Measurements from ENCODE around the gene CREBBP.
A peak's percentile ranks its signal among the peaks of the same experiment; 100 is the strongest.

CREBBP gene

GRCh38 chr16:3846595-3847091 is 33.9 kb downstream of the CREBBP start:
- H3K4me3 ChIP-seq (ENCODE audit: control insufficient read depth, low read depth, low read length) = no peak overlapping the region
- no peak for DNase-seq (ENCODE audit: low read depth)
- TF ChIP-seq CTCF (conservative IDR thresholded peaks at IDR 0.05; ENCODE audit: control insufficient read depth, insufficient read depth, low read depth, low read length) = no peak

GRCh38 chr16:3846087-3846486 is 34.4 kb downstream of the CREBBP start:
- DNase-seq (ENCODE audit: low read depth) = no peak
- no peak for TF ChIP-seq CTCF (conservative IDR thresholded peaks at IDR 0.05; ENCODE audit: control insufficient read depth, insufficient read depth, low read depth, low read length)
- no peak overlapping the region for H3K4me3 ChIP-seq (ENCODE audit: control insufficient read depth, low read depth, low read length)

GRCh38 chr16:3842994-3843393 is 37.5 kb downstream of the CREBBP start:
- DNase-seq (ENCODE audit: low read depth) = peak; percentile 67
- no peak overlapping the region for H3K4me3 ChIP-seq (ENCODE audit: control insufficient read depth, low read depth, low read length)

GRCh38 chr16:3841729-3842508 is 38.6 kb downstream of the CREBBP start:
- no peak for DNase-seq (ENCODE audit: low read depth)
- TF ChIP-seq CTCF (conservative IDR thresholded peaks at IDR 0.05; ENCODE audit: control insufficient read depth, insufficient read depth, low read depth, low read length) = no peak
- no peak overlapping the region for H3K4me3 ChIP-seq (ENCODE audit: control insufficient read depth, low read depth, low read length)

More at GRCh38 chr16:3842994-3843393, 37.5 kb downstream of the CREBBP start:
- no peak for TF ChIP-seq CTCF (conservative IDR thresholded peaks at IDR 0.05; ENCODE audit: control insufficient read depth, insufficient read depth, low read depth, low read length)

- DNase-seq (ENCODE audit: low read depth) = no peak
- TF ChIP-seq CTCF (conservative IDR thresholded peaks at IDR 0.05; ENCODE audit: control insufficient read depth, insufficient read depth, low read depth, low read length) = no peak
- H3K4me3 ChIP-seq (ENCODE audit: control insufficient read depth, low read depth, low read length) = no peak overlapping the region
Observed at GRCh38 chr16:3839402-3840184, 40.9 kb downstream of the CREBBP start.

GRCh38 chr16:3838600-3839401 is 41.7 kb downstream of the CREBBP start:
- H3K4me3 ChIP-seq (ENCODE audit: control insufficient read depth, low read depth, low read length) = no peak overlapping the region
- no peak for DNase-seq (ENCODE audit: low read depth)
- TF ChIP-seq CTCF (conservative IDR thresholded peaks at IDR 0.05; ENCODE audit: control insufficient read depth, insufficient read depth, low read depth, low read length) = no peak
